ENCODE data around the gene SPACA4. TPM values are rescaled to one million over a fixed set of nuclear protein-coding genes. Genes with fewer than 3 reads are reported as not detected.
A peak's percentile ranks its signal among the peaks of the same experiment; 100 is the strongest.

The SPACA4 gene
- total and polyA plus RNA-seq, 9 of the 15 experiments (the other 6 are each of a cell fraction or from before 2014, with no cell fraction given) = not detected

- TF ChIP-seq TAL1 (IDR thresholded peaks at IDR 0.05) (no peak; the same call in 1 of the 2 replicates), ARID3A (IDR thresholded peaks at IDR 0.05; ENCODE audit: borderline replicate concordance, low read depth, low read length) (no peak), NR2F6 (CRISPR knock-in tag; IDR thresholded peaks at IDR 0.05) (no peak), EP400 (IDR thresholded peaks at IDR 0.05) (peak; percentile 89), ZBTB9 (CRISPR knock-in tag; IDR thresholded peaks at IDR 0.05) (no peak), CEBPG (CRISPR knock-in tag; IDR thresholded peaks at IDR 0.05) (peak; percentile 39; the same call in 1 of the 2 replicates), CEBPG (tag; conservative IDR thresholded peaks at IDR 0.05 in 1 of 2, IDR thresholded peaks at IDR 0.05 in 1 of 2) (no peak), ZBTB40 (IDR thresholded peaks at IDR 0.05) (peak; percentile 27; the same call in 1 of the 2 replicates), ZBTB40 (CRISPR knock-in tag; IDR thresholded peaks at IDR 0.05) (peak; percentile 61; the same call in 1 of the 2 replicates), RB1 (IDR thresholded peaks at IDR 0.05; ENCODE audit: low read depth) (peak; percentile 62), ZNF174 (CRISPR knock-in tag; IDR thresholded peaks at IDR 0.05) (no peak), NFIX (CRISPR knock-in tag; IDR thresholded peaks at IDR 0.05; ENCODE audit: low read depth) (no peak), NFXL1 (CRISPR knock-in tag; IDR thresholded peaks at IDR 0.05) (no peak), BRD4 (IDR thresholded peaks at IDR 0.05) (no peak), NKRF (IDR thresholded peaks at IDR 0.05; ENCODE audit: borderline replicate concordance) (peak; percentile 84; the same call in 1 of the 2 replicates)
These were observed 31.0 kb downstream of the SPACA4 start (continued) for GRCh38 chr19:48637449-48637947.
